HG03025 (cell line): ENCODE results near the gene SH3D19.

Experiments
- ATAC-seq: cut with Tn5 transposase; IDR thresholded peaks from one replicate; pipeline ENCODE4 v1.9.1; 2021; ENCODE audit warnings: mild to moderate bottlenecking, moderate library complexity; ENCODE audit not compliant: unreplicated experiment, low FRiP score

SH3D19 gene

DNA sequence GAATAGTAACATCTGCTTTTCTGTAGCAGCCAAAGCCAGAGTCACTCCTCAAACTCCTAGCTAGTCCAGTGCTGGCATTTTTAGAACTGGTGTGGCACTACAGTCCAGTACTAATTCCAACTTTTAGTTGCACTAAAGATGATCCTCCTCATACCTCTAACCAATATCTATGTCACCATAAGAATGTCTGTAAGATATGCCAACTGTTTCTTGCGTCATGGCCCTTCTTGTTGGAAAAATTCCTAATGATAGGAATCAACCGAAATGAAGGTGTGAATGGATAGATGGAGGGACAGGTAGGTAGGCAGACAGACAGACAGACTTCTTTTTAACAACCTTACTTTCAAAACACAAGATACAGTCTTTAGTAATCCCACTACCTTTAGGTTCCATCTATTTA lies 123.0 kb downstream of the SH3D19 start:
- ATAC-seq = no peak

DNA sequence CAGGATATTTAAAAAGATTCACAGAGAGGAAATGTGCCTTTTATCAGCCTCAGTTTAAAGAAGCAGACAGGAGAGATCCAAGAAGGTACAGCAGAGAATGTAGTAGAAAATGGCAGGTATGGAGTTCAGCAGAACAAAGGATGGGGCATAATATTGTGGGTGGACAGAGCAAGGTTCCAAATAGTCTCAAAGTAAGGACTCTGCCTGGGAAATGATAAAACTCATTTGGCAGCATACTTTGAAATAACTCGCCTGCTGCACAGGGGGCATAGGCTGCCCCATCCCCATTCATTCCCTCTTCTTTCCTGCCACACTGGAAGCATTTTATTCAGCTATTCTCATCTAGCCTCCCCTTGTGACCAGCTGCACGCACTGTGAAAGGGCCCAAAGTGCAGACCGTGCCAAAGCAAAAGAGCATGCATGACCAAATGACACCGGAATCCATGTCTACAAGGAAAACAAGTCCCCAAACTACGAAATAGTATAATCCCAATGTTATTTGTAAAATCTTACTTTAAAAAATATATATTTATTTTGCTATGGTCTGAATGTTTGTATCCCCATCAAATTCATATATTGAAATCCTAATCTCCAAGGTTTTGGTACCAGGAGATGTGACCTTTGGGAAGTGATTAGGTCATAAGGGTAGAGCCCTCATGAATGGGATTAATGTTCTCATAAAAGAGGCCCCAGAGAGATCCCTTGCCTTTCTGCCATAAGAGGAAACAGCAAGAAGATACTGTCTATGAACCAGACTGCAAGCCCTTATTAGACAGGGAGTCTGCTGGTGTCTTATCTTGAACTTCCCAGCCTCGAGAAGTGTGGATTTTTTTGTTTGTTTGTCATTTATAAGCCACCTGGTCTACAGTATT lies 125.8 kb downstream of the SH3D19 start:
- no peak for ATAC-seq

DNA sequence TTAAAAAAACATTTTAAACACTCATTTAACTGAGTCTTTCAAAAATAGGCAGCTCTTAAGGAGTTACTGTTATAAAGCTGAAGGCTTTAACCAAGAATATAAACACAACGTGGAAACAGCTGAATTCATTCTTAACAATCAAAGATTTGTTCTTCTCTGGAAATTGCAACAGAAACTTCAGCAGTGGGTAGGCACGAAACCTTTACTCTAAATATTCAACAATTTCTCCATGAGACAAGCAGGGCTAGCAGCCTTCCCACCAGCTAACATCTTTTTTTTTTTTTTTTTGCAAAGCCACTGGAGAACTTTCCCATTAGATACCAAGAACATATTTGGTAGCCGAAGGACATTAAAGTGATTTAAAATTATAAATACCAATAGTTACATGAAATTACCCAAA lies 126.7 kb downstream of the SH3D19 start:
- ATAC-seq = no peak

DNA sequence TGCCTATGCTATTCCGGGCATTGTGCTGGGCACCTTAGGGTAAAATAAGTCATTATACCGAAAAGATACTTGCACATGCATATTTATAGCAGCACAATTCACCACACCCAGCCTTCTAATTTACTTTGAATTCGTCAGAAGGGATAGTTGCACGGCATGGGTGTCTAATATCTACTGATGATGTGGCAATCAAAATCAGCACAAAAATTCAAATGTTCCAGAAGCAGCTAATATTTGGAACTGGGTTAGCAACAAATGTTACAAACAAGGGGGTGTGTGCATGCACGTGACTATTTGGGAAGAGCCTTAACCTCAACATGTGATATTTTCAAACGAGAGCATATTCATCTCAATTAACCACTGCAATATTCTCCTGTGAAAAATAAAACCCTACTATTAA lies 128.2 kb downstream of the SH3D19 start:
- ATAC-seq = no peak

DNA sequence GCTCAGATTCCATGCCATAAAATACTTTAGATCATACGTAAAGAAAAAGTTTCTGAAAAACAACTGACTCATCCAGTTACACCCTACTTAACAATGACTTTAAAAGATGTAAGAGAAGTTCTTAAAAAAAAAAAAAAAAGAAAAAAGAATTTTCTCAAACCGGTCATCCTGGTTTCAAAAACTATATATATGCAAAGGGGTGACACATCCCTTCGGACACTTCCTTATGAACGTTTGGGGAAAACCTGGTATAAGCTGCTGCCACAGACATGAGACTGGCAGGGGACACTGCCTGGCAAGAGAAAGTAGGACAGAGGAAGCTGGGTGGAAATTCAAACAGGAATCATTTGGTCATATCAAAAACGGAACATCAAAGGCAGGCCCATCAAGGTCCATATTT lies 129.6 kb downstream of the SH3D19 start:
- no peak for ATAC-seq

DNA sequence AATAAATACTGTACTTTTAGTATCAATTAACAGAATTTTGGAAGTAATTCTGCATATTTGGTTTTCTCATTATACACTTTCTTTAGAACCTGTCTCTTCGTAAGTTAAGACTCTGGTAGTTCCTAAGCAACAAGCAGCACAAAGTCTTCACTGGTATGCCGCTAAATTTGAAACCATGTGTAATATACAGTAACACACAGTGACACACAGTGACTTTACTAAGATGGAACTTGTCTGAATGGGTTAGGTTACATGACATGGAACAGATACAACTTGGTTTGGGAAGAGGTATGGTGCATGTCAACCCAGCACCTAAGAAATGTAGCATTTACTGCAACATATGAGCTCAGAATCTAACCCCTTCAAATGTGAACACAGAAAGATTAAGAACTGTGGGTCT lies 132.0 kb downstream of the SH3D19 start:
- no peak for ATAC-seq

DNA sequence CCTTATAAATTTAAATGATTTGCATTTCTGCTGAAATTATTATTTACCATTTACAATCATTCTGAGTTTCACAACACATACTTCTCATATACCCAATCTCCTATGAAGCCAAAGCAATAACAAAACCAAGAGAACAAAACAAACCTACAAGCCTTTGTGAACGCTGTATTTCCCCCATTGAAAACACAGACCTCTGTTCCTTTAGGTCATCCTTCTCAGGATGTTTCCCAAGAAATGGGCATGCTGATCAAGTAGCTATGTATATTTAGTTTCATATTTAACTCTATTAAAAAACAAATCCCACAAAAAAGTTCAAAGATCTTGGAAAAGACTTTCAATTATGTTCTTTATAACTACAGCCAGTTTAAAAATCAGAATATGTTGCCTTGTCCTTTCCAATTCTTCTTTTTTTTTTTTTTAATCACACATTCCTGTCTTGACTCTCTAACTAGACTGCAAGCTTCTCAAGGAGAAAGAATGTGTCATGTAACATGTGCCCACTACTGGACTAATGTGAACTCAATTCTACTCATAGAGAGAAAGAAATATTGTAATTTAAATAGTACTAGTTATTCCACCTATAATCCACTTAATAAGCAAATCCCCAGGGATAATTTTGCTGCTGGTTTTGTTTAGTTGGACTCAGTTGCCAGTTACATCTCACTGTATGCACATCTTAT lies 132.7 kb downstream of the SH3D19 start:
- no peak for ATAC-seq

DNA sequence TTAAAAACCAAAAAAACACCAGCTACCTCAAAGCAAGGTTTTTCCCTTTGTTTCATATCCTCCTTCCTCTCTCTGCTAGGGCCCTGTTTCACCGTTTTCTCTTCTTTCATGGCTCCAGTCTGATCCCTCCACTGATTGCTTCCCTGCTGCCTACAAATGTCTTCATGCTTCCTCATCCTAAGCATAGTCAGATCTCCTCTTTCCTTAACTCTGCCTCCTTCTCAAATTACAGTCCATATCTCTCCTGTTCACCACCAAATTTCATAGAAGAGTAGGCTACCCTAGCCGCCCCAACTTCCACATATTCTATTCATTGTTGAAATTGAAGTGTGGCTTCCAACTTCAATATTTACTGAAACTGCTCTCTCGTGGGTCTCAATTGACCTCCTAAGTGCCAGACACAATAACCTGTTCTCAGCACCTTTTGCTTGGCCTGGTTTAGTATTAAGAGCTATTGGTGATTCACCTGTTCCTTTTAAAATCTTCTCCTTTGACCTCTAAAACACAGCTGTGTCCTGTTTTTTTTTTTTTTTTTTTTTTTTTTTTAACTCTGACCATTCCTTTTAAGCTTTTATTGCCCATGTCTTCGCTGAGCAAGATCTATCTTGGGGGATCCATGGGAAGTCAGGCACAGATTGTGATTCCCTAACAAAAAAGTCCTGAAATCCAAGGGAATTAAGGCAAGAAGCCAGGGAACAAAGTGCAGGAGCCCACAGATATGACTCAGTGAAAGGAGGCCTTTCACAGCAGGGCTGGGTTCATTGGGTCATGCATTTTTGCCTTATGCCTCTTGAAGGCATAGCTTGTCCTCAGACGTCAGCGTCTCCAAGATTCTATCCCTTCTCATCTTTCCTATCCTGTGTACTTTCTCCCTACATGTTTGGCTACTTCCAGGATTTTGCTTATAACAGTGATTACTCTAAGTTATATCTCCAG lies 140.6 kb downstream of the SH3D19 start:
- no peak for ATAC-seq

DNA sequence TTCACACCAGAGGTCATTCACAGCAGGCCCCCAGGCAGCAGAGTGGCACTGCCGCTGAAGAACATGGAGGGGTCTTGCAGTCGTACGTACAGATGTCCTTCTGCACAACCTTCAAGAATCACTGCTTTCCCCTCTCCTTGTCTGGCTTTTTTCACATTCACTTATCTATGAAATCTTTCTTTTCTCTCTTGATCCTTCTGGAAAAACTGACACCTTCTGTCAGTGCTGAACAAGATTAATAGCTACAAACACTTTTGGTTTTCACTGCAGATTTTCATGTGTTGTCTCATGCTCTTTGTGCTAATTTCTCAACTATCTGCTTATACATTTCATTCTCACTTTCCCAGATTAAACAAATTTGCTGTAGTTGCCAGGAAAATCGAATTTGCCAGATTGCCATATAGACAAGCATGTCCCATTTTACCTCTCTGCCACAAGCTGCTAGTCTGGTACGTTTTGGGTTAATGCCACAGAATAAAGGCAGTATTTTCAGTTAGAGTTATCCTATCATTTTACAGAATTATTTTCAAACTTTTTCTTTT lies 142.9 kb downstream of the SH3D19 start:
- ATAC-seq = no peak

DNA sequence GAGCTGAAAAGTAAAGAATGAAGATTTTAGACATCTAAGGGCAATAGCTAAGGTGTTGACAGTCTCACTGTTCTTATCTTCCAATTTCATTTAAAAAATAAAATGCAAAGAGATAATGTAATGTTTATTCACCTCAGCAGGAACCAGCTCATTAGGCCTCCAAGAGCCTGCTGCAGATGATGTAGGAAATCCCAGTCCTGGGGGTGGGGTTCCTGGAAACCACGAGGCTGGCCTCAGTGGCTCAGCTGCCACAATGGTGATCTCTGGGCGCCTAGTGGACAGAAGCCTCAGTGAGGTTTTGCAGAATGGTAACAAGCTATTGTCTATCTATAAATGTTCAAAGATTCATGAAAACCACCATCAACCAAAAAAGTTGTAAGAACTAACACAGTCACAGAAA lies 148.7 kb downstream of the SH3D19 start:
- no peak for ATAC-seq

DNA sequence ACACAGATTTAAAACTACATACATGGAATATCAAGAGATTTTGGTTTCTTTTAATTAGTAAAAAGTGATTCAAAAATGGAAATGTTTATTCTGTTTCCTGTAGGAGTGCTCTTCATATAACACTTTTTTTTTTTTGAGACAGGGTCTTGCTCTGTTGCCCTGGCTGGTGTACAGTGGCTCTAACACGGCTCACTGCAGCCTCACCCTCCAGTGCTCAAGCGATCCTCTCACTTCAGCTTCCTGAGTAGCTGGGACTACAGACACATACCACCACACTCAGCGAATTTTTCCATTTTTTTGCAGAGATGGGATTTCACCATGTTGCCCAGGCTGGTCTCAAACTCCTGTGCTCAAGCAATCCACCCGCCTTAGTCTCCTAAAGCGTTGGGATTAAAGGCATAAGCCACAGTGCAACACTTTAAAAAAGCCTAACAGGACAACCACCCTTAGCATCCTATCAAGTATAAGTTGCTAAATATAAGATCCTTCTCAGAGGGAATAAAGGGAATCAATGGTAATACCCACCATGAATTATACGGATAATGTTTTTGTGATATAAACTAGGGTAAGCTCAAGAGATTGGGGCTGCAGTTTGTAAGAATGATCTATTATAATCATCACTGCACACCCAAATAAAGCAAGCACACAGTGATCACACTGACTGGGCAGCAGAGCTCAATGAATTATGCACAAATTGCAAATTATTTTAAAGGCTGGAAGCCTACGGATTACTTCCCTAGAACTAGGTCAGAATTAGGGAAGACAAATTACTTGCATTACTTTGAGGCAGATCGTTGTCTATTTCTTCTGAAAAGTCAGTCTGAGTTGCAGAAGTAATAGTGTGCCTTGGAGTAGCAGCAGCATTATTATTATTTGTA lies 149.4 kb downstream of the SH3D19 start:
- no peak for ATAC-seq

DNA sequence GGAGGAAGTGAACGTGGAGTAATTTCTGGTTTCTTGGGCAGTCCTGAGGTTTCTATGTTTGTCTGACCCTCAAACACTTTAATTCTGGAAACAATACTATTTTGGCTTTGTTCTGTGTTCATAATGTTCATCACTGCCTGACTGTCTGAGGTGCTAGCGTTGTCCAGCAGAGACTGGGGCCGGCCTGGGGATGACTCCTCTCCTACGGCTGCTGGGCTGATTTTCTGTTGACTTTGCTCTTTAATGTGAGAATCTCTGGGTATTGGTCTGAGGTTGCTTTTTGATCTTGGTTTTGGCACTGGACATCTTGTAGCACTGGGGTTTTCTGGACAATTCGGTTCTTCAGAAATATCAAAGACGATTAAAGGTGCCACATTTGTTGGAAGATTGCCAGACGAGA lies 150.2 kb downstream of the SH3D19 start:
- ATAC-seq = no peak

DNA sequence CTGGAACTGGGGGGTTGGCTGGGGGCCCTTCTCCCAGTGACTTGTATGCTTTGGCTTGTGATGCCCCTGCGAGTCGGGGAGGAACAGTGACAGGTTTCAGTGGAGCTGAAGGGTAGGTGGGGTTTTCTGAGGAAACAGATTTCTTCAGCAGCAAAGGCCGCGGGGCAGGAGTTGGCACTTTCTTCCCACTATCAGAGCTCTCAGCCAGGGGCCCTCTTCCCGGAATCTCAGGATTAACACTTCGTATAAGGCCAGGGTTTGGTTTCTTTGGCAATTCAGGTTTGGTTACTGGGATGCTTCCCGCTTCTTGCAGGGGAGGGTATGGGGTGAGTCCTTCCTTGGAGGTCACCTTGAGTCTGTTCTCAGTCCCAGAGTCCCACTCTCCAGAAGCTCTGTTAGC lies 150.6 kb downstream of the SH3D19 start:
- no peak for ATAC-seq

DNA sequence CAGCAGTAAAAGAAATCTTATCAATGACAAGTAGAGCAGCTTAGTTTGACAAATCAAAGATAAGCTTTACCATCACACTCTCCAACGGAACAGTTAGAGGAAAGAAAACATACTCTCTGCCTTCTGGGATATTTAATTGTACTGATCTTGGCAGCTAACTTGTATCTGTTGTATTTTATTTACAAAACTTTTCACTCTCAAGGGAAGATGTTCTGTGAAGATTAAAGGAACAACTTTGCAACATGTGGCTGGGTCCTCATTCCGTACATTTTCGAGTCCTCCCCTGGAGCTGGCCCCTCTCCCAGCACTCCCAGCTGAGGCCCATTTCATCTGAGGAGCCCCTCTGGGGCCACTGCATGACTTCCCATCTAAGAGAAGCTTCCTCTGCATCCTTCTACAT lies 151.5 kb downstream of the SH3D19 start:
- no peak for ATAC-seq

DNA sequence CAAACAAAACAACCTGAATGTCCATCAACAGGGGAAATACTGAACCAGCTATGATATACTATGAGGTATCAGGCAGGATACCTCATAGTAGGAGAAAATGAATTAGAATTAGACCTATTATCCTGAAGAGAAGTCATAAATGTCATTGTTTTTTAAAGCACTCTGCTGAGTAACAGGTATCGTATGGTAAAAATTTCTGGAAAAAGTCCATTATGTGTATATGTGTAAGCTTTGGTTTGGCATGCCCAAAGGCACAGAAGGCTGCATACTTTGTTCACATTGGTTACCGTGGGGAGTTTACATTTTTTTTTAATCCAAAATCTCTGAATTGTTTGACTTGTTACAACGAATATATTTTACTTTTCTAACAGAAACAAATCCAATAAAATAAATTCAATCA lies 155.5 kb downstream of the SH3D19 start:
- ATAC-seq = no peak

DNA sequence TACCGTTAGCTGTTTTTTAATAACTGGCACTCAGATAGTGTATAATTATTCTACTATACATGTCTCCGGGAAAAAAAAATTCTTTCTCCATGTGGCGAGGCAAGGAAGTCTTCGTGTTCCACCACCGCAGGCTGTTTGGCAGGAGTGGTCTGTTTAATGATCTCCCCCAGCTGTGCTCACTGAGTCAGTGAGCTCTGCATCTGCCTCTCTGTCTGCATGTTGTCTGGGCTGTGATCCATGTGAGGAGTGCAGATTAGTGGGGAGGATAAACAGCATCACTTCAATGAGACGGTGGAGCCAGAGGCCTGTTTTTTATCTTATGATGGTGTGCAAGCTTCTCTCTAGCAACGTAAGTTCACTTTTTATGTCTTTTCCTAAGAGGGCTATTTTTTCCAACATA lies 156.2 kb downstream of the SH3D19 start:
- ATAC-seq = no peak

DNA sequence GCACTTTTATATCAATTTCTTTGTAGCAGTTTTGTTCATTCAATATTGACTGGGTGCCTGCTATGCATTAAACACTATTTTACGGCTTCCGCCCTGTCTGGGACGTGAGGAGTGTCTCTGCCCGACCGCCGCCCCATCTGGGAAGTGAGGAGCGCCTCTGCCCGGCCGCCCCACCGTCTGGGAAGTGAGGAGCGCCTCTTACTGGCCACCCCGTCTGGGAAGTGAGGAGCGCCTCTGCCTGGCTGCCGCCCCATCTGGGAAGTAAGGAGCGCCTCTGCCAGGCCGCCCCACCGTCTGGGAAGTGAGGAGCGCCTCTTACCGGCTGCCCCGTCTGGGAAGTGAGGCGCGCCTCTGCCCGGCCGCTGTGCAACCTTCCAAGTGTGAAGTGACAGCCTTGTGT lies 157.8 kb downstream of the SH3D19 start:
- ATAC-seq = no peak

DNA sequence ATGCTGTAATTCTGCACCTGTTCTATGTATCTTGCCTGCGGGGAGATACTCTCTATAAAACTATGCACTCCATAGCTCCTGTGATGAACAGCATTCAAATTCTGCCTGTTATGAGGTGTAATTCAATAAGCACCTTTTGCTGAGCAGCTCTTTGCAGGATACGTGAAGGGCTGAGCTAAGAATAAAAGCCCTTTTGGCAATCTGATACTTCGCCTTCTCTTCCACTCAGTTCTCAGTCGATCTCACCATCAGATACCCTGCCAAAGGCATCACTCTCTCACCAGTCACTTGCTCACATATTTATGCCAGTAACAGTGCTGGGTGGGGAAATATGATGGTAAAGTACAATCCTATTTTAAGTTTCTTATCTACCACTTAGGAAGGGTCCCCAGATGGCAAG lies 158.8 kb downstream of the SH3D19 start:
- no peak for ATAC-seq

DNA sequence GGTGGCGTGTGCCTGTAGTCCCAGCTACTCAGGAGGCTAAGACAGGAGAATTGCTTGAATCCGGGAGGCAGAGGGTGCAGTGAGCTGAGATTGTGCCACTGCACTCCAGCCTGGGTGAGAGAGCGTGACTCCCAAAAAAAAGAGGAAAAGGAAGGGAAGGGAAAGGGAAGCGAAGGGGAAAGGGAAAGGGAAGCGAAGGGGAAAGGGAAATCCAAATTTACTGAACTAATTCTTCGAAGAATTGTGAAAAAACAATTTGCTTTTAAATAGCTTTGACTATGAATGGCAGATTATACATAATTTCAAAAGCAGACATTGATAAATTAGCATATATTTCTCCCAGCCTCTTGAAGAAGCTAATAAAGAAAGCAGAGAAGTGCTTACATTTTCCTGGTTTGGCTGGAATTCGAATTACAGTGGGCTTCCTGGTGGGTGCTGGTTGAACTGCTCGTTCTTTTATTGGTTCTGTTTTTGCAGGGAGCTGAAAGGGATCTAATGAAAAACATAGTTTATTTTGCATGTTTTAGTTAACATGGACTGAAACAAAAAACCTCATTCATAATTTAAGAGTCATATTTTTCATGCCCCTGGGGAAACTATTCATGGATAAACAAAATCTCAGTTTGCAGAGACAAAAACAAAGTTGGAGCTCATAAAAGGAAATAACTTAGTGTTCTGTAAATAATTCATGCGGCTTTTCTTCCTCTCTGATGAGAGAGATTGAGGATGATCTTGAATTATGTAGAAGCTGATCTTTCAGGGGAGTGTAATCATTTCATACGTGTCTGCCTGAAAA lies 160.0 kb downstream of the SH3D19 start:
- no peak for ATAC-seq
